Stimulated activated CD8-positive, alpha-beta memory T cell treated with anti-CD3 and anti-CD28 coated beads, Interleukin-12 subunit alpha, Interleukin-12 subunit beta, amount 100 ng/mL, for 4 hours (primary cell): ENCODE data around the gene GLS.
"Not testable (repeated sequence)": the region's sequence is repeated elsewhere in the genome, so short reads cannot be mapped to it uniquely, and the experiment has no call there.

Source experiments
- DNase-seq: peaks from one replicate; pipeline ENCODE4 v3.0.0-alpha.2; 2020; ENCODE audit warnings: low read depth

GLS gene

GRCh38 chr2:190856985-190857384 lies 23.6 kb upstream of the GLS start:
- DNase-seq = no peak

DNA sequence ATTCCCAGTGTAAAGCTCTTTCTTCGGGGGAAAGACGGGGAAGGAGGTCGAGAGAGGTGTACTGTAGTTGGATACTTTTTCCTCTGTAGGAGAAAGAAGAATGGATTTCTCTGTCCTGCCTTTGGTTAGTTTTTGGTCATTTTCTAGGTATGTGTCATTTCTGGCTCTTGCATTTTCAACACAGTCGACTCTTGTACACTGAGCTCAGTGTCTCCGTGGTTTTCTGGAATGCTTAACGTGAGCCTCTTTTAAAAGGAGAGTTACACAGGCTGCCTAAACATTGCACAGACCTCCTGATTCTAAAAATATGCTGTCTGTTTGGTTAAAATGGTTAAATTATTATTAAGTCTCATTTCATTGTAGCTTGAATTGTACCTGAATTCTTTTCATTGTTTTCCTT lies 21.8 kb upstream of the GLS start:
- DNase-seq = no peak

DNA sequence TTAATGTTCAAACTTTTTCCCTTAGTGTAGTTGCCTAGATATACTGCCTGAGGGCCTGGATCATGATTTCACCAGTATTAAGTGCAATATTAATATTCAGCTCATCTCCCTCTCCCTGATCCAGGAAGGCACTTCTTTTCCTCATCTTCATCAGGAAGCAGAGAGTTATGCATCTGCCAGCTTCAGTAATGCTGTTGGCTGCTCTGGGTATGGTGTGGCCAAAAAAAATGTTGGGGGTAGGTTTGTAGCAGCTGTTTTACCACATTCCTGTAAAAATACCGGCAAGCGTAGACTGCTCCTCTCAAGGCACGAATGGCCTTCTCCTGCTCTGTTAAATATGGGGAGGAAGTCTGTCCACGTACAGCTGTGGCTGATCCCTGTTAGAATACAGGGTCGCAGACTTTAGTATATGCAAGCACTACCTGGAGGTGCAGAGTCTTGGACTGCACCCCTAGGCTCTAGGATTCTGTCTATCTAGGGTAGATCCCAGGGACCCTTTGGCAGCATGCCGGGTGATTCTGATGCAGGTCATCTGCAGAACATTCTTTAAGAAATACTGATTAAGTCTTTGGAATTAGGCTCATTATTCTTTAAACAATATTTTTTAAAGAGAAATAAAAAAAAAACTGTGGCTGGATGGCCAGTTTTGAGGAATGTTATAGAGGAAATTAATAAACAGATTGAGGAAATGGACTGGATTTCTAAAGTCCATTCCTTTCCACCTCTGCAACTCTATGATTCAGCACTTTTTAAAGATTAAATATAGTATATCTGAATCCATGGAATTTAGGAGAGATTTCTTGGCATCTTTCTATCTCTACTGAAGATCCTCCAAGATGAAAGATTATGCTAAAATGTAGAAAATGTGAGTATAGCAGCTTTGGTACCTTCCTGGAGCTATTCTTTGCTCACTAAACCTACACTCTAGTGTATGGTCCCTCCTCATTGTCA lies 21.0 kb upstream of the GLS start:
- no peak for DNase-seq

GRCh38 chr2:190860985-190861680 lies 19.5 kb upstream of the GLS start:
- no peak for DNase-seq

GRCh38 chr2:190862128-190862527 lies 18.5 kb upstream of the GLS start:
- not testable (repeated sequence) for DNase-seq

GRCh38 chr2:190862571-190862991 lies 18.0 kb upstream of the GLS start:
- DNase-seq = no peak

GRCh38 chr2:190863946-190864345 lies 16.7 kb upstream of the GLS start:
- DNase-seq = no peak

- no peak for DNase-seq
Observed at GRCh38 chr2:190864375-190864774, 16.2 kb upstream of the GLS start.

GRCh38 chr2:190867212-190867611 lies 13.4 kb upstream of the GLS start:
- no peak for DNase-seq

DNA sequence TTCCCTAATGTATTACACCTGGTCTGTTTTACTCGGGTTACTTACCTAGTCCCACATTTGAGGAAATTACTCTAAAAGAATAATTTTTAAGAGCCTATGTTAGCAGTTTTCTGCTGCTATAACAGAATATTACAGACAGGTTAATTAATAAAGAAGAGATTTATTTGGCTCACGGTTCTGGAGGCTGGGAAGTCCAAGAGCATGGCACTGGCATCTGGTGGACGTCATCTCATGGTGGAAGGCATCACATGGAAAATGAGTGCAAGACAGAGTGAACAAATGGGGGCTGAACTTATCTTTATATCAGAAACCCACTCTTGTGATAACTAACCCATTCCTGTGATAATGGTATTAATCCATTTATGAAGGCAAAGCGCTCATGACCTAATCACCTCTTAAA lies 12.8 kb upstream of the GLS start:
- DNase-seq = no peak

DNA sequence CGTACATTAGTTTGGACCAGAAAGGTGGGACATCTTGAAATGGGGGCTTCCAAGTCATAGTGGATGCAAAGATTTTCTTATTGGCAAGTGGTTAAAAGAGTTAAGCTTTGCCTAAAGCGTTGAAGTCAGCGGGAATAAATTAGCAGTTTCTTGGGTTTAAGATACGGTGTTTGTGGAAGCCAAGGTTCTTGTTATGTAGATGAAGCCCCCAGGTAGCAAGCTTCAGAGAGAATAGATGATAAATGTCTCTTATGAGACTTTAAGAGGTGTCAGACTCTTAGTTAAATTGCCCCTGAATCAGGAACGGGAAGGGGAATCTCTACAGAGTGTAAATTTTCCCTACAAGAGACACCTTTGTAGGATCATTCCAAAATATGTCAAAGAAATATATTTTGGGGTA lies 10.9 kb upstream of the GLS start:
- no peak for DNase-seq

GRCh38 chr2:190873451-190873850 lies 7.2 kb upstream of the GLS start:
- DNase-seq = not testable (repeated sequence)

DNA sequence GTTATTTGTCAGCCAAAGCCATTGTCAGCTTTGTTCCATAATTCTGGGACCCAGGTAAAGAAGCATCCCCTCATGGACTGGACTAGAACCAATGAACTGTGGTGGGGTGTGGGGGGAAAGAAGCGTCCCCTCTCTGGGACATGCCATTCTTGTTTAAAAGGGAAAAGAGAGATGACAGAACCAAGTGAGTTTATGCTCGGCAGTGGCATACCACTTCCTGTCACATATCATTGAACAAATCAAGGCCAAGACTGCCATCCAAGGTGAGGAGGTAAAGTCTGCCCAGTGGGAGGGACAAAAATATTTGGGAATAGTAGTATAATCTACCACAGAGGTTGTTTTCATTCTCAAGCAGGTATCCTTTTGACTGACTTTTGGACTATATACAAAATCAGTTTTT lies 4.7 kb upstream of the GLS start:
- DNase-seq = no peak

DNA sequence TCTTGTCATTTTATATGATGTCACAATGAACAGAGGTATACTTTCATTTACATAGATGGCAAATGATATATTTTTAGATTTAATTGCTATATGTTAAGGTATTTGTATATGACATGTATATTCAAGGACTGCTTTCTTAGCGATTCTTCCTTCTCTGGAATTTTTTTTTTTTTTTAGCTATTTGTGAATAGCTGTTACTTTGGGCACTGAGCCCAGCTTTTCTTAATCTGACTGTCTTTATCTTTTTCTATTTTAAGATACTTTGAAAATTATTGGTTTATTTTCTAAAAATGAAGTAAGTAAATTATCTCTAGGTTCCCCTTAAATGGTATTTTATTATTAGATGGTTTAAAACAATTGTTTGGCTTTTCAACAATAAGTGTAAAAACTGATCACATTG lies 4.0 kb upstream of the GLS start:
- no peak for DNase-seq

DNA sequence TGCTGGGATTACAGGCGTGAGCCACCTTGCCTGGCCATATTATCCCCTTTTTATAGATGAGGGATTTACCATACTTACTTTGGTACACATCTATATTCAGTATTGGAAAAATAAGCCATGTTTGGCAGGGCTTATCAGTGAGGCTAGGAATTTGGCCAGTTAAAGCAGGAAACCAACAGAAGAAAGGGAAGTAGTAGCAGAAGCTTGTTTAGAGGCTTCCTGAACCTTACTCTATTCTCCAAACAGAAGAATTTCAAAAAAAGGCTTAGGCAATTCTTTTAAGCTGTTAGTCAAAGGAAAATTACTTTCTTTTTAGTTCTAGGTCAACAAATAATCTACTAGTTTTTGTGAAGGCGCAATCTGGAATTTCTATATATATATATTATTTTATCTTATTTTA lies 3.2 kb upstream of the GLS start:
- no peak for DNase-seq

GRCh38 chr2:190879474-190880377 lies 895 bp upstream of the GLS start:
- no peak for DNase-seq

DNA sequence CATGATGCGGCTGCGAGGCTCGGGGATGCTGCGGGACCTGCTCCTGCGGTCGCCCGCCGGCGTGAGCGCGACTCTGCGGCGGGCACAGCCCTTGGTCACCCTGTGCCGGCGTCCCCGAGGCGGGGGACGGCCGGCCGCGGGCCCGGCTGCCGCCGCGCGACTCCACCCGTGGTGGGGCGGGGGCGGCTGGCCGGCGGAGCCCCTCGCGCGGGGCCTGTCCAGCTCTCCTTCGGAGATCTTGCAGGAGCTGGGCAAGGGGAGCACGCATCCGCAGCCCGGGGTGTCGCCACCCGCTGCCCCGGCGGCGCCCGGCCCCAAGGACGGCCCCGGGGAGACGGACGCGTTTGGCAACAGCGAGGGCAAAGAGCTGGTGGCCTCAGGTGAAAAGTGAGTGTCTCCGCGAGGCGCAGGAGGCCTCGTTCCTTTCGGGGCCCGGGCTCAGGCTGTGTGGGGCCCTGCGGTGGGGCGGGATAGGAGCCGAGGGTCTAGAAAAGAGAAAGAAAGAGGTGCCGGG lies 520 bp downstream of the GLS start:
- DNase-seq = no peak

DNA sequence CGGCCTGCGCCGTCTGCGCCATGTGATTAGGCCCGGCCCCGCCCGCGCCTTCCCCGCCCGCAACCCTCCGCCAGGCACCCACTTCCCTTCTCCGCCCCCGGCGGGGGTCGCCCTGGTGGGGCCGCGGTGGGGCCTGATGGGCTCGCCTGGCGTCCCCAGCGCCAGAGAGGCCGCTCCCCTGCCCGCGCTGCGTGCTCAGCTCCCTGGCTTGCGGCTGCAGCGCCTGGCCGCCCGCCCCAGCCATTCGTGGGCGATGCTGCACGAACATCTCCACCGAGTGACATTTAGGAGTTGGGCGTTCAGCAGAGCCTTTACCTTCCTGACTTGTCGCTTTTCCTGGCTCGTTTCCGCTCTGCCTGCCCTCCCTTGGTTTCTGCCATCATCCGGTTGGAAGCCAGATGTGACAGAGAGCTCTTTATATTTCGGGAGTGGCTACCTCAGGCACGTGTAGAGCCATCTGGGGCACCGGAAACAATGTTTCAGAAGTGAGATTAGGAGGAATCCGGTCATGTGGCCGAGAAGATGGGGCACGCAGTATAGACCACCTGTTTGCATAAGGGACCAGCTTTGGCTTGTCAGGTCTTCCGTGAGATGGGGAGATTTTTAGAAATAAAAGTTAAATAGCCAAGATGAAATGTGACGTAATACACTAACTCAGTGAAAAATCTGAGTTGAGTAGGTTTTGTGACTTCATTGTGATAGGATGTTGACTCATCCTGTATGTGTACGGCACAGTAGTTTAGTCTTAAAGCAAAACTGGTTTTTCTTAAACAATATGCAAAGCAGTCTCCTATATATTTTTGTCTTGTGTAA lies 1.2 kb downstream of the GLS start:
- peak; percentile 68 for DNase-seq

DNA sequence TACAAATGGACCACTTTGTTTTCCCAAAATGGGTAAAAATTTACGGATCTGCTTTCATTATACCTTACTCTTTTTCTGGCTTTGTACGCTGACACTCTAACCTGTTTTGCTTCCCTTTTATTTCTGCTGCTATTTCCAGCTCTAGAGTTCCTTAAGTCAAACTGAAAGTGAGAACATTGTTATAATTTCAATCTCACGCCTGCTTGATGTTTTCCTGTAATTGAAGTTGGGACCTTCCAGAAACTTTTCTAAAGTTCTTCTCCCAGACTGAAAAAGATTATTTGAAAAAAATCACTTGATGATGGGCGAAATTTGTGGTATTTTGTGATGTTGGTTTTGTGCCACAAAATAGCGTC lies 1.8 kb downstream of the GLS start:
- DNase-seq = no peak

- DNase-seq = no peak
Observed at GRCh38 chr2:190882856-190883582, 2.4 kb downstream of the GLS start.

- DNase-seq = not testable (repeated sequence)
Observed at GRCh38 chr2:190885844-190886243, 5.2 kb downstream of the GLS start.
